NOMO-1 (cell line): ENCODE measurements around the gene ARVCF.

Experiments used
- DNase-seq, 2 experiments: peaks; one replicate each; lab custom pipeline; 2025; ENCODE audit not compliant: unreplicated experiment in 2 of 2; lab: John Stamatoyannopoulos, UW

Gene ARVCF

GRCh38 chr22:19964701-19965386 is 51.8 kb downstream of the ARVCF start:
- no peak for DNase-seq

DNA sequence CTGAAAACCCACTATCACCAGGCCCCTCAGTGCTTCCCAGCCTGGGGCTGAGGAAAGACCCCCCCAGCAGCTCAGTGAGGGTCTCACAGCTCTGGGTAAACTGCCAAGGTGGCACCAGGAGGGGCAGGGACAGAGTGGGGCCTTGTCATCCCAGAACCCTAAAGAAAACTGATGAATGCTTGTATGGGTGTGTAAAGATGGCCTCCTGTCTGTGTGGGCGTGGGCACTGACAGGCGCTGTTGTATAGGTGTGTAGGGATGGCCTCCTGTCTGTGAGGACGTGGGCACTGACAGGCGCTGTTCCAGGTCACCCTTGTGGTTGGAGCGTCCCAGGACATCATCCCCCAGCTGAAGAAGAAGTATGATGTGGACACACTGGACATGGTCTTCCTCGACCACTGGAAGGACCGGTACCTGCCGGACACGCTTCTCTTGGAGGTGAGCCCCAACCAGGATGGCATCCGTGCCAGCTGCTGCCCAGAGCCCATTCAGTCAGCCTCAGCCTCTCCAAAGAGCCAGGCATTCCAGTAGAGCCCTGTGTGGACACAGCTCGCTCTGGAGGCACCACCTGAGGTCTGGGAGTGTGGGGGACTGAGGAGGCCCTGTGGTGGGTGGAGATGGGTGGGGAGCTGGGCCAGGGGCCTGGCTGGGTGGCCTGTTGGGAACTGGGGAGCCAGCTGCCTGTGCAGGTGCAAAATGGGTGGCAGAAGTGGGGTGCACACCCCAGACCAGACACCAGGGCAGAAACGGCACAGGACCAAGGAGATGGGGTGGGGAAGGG is 52.6 kb downstream of the ARVCF start:
- DNase-seq, result no peak

- peak; percentile 22 to 23 for DNase-seq
These were observed 53.5 kb downstream of the ARVCF start for GRCh38 chr22:19962909-19963806.

GRCh38 chr22:19962246-19962908 is 54.2 kb downstream of the ARVCF start:
- DNase-seq, result peak in 1 of 2 experiments; percentile 2

DNA sequence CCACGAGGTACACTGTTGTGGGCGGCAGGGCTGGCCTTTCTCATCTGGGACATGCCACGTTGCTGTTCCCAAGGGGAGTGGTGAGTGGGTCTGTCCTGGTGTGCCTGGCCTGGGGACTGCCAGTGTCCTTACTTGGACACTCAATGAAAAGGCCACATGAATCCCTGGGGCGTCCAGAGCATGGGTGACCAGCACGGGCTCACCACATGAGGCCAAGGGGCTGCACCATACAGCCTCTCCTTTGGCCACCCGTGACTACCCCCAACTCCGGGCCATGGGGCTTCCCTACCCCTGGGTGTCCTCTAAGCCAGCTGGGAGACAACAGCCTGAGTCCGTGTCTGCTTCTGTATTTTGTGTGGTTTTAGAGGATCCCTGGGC is 54.8 kb downstream of the ARVCF start:
- no peak for DNase-seq

DNA sequence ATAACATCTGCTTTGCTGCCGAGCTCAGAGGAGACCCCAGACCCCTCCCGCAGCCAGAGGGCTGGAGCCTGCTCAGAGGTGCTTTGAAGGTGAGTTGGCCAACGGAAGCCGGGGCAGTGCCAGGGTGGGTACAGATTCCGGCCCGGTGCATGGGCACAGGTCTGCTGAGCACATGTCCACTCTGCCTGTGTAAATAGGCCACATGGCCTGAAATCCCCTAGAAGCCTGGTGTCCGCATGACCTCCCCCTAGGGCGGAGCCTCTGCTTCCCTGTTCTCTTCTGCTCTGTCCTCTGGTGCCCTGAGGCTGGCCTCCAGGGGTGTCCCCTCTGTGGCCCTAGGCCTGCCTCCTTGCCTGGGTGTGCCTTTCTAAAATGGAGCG is 55.4 kb downstream of the ARVCF start:
- DNase-seq, result no peak

GRCh38 chr22:19960491-19961200 is 56.0 kb downstream of the ARVCF start:
- no peak for DNase-seq

- DNase-seq, result no peak
These were observed 56.8 kb downstream of the ARVCF start for GRCh38 chr22:19959587-19960490.

- DNase-seq, result no peak
These were observed 57.5 kb downstream of the ARVCF start for GRCh38 chr22:19959043-19959586.

GRCh38 chr22:19958083-19959042 is 58.3 kb downstream of the ARVCF start:
- DNase-seq, result no peak

DNA sequence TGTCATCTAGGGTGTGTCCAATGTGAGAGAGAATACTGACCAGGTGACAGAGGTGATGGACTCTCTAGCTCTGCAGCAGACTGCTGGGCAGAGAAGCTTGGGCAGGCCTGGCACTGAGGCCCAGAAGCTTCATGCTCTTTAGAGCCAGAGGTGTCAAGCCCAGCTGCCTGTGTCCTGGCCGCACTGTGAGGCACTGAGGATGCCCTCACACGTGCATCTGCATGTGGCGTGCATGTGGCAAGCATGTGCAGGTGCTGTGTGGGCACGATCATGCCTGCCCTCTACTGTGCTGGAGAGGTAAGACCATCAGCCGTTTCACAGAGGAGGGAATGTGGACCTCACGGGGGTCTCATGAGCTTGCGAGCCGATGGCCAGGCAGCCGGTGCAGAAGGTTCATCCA is 59.2 kb downstream of the ARVCF start:
- DNase-seq, result no peak

GRCh38 chr22:19955241-19956128 is 61.1 kb downstream of the ARVCF start:
- no peak for DNase-seq

GRCh38 chr22:19951346-19951745 is 65.3 kb downstream of the ARVCF start:
- DNase-seq, result no peak

DNA sequence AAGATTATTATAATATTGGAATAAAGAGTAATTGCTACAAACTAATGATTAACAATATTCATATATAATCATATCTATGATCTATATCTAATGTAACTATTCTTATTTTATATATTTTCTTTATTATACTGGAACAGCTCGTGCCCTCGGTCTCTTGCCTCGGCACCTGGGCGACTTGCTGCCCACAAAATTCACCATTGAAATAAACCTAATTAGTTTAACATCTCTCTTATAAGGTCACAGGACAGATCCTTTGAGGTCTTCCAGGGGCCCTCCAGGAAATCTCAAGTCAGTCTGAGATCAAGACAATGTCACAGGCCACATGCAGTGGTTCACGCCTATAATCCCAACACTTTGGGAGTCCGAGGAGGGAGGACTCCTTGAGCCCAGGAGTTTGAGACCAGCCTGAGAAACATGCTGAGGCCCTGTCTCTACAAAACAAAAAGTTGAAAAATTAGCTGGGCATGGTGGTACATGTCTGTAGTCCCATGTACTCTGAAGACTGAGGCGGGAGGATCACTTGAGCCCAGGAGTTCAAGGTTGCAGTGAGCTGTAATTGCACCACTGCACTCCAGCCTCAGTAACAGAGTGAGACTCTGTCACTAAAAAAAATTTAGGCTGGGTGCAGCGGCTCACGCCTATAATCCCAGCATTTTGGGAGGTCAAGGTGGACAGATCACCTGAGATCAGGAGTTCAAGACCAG is 68.4 kb downstream of the ARVCF start:
- DNase-seq, result no peak

GRCh38 chr22:19943082-19944026 is 73.3 kb downstream of the ARVCF start:
- DNase-seq, result peak; percentile 25 to 53
